AG09319 (cell line): ENCODE data around the gene SLC35F2.

Experiments
- DNase-seq: peaks from one replicate; pipeline ENCODE4 v3.0.0-alpha.2; 2010; ENCODE audit warnings: low read depth; ENCODE audit errors: extremely low read depth
- CTCF ChIP-seq: IDR thresholded peaks from 2 replicates; pipeline ENCODE4 v1.5.1; 2011; ENCODE audit warnings: low read depth, mild to moderate bottlenecking, inconsistent platforms, low read length, moderate library complexity

Gene SLC35F2

DNA sequence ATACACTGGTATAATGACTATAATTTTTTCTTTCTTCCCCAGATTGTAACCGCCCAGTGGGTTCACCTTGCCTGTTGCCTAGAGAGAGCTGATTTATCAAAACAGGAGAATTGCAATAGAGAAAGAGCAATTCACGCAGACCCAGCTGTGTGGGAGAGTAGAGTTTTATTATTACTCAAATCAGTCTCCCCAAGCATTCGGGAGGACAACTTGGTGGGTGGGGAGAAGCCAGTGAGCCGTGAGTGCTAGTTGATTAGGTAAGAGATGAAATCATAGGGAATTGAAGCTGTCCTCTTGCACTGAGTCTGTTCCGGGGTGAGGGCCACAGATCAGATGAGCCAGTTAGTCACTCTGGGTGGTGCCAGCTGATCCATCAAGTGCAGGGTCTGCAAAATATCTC lies 73.2 kb downstream of the SLC35F2 start:
- TF ChIP-seq CTCF: no peak
- DNase-seq: no peak

DNA sequence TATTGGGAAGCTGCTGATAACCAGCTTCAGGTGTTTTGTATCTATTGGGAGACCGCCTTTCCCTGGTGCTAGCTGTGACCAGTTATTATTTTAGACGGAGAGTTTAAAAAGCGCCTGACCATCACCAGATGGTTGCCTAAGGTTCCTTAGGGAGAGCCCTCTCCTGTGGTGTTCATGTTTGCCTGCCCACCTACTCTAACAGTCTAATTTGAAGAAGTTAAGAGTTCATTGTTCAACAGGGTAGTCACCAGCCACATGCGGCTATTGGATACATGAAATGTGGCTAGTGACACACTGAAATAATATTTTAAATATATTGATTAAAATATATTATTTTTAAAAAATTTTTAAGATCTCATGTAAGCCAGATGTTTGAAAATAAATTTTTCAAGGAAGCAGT lies 75.5 kb downstream of the SLC35F2 start:
- TF ChIP-seq CTCF: no peak
- DNase-seq: no peak

DNA sequence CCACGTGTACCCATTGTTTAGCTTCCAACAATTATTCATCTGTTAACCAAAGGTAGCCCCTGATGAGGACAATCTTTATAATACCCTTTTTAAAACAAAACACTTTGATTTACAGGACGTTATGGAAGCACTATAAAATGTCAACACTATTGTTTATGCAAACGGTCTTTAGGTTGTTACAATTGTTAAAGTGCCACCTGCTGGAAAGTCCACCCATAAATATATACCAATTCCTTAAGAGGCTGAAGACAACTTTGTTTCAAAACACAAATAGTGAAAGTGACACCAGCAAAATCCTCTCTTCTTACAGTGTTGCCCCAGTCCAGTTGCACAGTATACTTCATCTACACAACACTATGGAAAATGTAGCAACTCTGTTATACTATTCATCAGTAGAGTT lies 77.8 kb downstream of the SLC35F2 start:
- TF ChIP-seq CTCF: no peak
- no peak for DNase-seq

GRCh38 chr11:107780136-107780535 lies 78.5 kb downstream of the SLC35F2 start:
- no peak for TF ChIP-seq CTCF
- DNase-seq: no peak

GRCh38 chr11:107778839-107779517 lies 79.6 kb downstream of the SLC35F2 start:
- no peak for DNase-seq
- no peak for TF ChIP-seq CTCF

DNA sequence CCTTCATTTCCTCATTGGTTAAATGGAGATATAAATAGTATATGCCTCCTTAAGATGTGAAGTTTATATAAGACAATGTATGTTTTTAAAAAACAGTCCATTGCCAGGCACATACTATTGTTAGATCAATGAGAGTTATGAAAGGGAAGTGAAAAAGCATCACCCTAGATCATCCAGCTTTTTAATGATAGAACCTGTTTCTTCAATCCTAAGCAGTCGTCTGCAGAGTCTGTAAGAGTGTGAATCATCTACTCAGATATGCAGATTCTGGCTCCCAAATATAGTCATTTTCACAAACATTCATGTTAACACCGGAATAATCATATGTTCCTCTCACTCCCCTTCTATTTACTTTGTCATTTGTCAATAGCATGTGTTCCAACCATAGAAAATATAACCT lies 81.5 kb downstream of the SLC35F2 start:
- no peak for DNase-seq
- TF ChIP-seq CTCF: no peak

DNA sequence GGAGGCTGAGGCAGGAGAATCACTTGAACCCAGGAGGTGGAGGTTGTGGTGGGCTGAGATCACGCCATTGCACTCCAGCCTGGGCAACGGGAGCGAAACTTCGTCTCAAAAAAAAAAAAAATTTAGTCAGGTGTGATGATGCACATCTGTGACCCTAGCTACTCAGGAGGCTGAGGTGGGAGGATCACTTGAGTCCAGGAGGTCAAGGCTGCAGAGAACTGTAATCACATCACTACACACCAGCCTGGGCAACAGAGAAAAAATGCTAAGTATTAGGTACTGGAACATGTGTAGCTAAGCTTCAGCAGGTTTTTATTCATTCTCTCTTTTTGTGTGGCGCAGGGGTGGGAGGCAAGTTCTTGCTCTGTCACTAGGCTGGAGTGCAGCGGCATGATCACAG lies 82.5 kb downstream of the SLC35F2 start:
- no peak for DNase-seq
- TF ChIP-seq CTCF: no peak
